GM12873 (cell line): Measurements from ENCODE around the gene ST6GALNAC3.

Experiments used
- CTCF ChIP-seq: IDR thresholded peaks from 2 replicates; pipeline ENCODE4 v1.5.1; 2012; ENCODE audit warnings: low read depth, mild to moderate bottlenecking, moderate library complexity, low read length, control low read depth; ENCODE audit not compliant: insufficient read depth; ENCODE audit errors: missing control alignments

Gene ST6GALNAC3

GRCh38 chr1:76640723-76641122 lies 566.2 kb downstream of the ST6GALNAC3 start:
- no peak for TF ChIP-seq CTCF

DNA sequence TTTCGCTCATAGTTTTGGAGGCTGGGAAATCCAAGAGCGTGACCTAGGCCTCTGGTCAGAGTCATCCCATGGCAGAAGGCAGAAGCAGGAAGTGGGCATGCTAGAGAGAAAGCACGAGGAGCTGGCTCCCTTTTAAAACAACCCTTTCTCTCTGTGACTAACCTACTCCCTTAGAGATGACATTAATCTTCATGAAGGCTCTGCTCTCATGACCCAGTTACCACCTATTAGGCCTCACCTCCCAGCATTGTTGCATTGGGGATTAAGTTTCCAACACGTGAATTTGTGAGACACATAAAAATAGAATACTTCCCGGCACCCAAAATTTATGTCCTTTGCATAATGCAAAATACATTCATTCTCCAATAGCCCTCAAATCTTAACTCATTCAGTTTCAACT lies 569.6 kb downstream of the ST6GALNAC3 start:
- no peak for TF ChIP-seq CTCF

- TF ChIP-seq CTCF: no peak
Measured at GRCh38 chr1:76657623-76658022, 583.1 kb downstream of the ST6GALNAC3 start.

- no peak for TF ChIP-seq CTCF
Measured at GRCh38 chr1:76659171-76659940, 584.8 kb downstream of the ST6GALNAC3 start.

GRCh38 chr1:76661531-76661930 lies 587.0 kb downstream of the ST6GALNAC3 start:
- no peak for TF ChIP-seq CTCF

- no peak for TF ChIP-seq CTCF
Measured at GRCh38 chr1:76666499-76666898, 592.0 kb downstream of the ST6GALNAC3 start.

DNA sequence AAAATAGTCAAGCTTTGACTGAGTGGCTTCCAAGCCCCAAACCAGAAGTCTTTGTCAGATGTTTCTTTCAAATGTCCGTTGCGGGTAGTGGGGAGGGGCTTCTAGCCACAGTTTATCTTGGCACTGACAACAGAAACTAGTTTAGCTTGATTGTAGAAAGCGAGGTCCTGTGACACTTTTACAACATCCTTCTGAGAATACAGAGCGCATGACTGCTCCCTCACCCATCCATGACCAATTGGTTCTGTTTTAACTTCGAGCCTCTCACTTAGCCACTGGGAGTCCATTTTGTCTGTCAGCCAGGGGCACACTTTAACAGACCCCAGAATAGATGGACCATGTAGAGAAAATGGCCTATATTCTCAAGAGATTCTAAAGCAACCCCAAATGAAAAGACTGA lies 593.5 kb downstream of the ST6GALNAC3 start:
- no peak for TF ChIP-seq CTCF
